Measurements from ENCODE around the gene EIF2S1. TPM values are rescaled to one million over a fixed set of nuclear protein-coding genes. Genes with fewer than 3 reads are reported as not detected.

EIF2S1 gene
- total and polyA plus RNA-seq, 2 experiments from 2014 or later, result 121 to 170 TPM

GRCh38 chr14:67313153-67313552, 47.0 kb upstream of the EIF2S1 start (continued):
- TF ChIP-seq, protein P1, sequence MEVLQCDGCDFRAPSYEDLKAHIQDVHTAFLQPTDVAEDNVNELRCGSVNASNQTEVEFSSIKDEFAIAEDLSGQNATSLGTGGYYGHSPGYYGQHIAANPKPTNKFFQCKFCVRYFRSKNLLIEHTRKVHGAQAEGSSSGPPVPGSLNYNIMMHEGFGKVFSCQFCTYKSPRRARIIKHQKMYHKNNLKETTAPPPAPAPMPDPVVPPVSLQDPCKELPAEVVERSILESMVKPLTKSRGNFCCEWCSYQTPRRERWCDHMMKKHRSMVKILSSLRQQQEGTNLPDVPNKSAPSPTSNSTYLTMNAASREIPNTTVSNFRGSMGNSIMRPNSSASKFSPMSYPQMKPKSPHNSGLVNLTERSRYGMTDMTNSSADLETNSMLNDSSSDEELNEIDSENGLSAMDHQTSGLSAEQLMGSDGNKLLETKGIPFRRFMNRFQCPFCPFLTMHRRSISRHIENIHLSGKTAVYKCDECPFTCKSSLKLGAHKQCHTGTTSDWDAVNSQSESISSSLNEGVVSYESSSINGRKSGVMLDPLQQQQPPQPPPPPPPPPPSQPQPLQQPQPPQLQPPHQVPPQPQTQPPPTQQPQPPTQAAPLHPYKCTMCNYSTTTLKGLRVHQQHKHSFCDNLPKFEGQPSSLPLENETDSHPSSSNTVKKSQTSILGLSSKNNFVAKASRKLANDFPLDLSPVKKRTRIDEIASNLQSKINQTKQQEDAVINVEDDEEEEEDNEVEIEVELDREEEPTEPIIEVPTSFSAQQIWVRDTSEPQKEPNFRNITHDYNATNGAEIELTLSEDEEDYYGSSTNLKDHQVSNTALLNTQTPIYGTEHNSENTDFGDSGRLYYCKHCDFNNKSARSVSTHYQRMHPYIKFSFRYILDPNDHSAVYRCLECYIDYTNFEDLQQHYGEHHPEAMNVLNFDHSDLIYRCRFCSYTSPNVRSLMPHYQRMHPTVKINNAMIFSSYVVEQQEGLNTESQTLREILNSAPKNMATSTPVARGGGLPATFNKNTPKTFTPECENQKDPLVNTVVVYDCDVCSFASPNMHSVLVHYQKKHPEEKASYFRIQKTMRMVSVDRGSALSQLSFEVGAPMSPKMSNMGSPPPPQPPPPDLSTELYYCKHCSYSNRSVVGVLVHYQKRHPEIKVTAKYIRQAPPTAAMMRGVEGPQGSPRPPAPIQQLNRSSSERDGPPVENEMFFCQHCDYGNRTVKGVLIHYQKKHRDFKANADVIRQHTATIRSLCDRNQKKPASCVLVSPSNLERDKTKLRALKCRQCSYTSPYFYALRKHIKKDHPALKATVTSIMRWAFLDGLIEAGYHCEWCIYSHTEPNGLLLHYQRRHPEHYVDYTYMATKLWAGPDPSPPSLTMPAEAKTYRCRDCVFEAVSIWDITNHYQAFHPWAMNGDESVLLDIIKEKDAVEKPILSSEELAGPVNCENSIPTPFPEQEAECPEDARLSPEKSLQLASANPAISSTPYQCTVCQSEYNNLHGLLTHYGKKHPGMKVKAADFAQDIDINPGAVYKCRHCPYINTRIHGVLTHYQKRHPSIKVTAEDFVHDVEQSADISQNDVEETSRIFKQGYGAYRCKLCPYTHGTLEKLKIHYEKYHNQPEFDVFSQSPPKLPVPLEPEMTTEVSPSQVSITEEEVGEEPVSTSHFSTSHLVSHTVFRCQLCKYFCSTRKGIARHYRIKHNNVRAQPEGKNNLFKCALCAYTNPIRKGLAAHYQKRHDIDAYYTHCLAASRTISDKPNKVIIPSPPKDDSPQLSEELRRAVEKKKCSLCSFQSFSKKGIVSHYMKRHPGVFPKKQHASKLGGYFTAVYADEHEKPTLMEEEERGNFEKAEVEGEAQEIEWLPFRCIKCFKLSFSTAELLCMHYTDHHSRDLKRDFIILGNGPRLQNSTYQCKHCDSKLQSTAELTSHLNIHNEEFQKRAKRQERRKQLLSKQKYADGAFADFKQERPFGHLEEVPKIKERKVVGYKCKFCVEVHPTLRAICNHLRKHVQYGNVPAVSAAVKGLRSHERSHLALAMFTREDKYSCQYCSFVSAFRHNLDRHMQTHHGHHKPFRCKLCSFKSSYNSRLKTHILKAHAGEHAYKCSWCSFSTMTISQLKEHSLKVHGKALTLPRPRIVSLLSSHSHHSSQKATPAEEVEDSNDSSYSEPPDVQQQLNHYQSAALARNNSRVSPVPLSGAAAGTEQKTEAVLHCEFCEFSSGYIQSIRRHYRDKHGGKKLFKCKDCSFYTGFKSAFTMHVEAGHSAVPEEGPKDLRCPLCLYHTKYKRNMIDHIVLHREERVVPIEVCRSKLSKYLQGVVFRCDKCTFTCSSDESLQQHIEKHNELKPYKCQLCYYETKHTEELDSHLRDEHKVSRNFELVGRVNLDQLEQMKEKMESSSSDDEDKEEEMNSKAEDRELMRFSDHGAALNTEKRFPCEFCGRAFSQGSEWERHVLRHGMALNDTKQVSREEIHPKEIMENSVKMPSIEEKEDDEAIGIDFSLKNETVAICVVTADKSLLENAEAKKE (CRISPR knock-in tag; IDR thresholded peaks at IDR 0.05), result no peak
- no peak for TF ChIP-seq POLR2AphosphoS5 (IDR thresholded peaks at IDR 0.05; ENCODE audit: low read depth)

DNA sequence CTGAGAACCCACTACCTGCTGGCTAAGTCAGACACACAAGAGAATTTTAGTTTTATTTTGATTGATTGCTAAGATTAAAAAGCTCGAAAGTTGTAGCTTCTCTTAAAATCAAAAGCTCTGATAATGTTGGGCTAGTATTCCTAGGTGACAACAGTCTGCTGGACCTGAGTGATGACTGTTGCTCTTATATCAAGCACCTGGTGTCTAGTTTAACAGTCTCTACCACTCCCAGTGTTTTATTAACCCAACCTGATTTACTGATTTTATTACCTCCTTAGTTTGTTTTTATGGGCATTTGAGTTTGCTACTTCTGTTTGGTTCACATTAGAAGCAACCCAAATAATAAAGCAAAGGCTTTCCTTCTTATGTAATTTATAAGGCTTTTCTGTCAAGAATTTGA, 42.3 kb upstream of the EIF2S1 start:
- no peak overlapping the region for H3K4me2 ChIP-seq
- H3K79me2 ChIP-seq (replicated peaks; ENCODE audit: insufficient read depth), result no peaks in the 10 kb centered on the region
- no peaks in the 10 kb centered on the region for H3K9me2 ChIP-seq (ENCODE audit: insufficient read depth)
- H3K36me3 ChIP-seq (ENCODE audit: insufficient read depth), result peaks cover 5% of the 10 kb centered on the region; the same call in 1 of the 2 replicates
- Mint-ChIP-seq H3K4me3 (no peak overlapping the region), H3K4me1 (no peaks in the 10 kb centered on the region), H3K27ac (no peak overlapping the region), H3K36me3 (ENCODE audit: low read depth) (peaks cover 3% of the 10 kb centered on the region; the same call in 2 of the 3 replicates), H3K27me3 (ENCODE audit: insufficient read depth, low read depth, poor library complexity) (peaks cover 3% of the 10 kb centered on the region), H3K9me3 (no peaks in the 10 kb centered on the region)
- ATAC-seq, result no peak
- H4K20me1 ChIP-seq (replicated peaks; ENCODE audit: insufficient read depth), result no peaks in the 10 kb centered on the region
- no peaks in the 10 kb centered on the region for H3F3A ChIP-seq (replicated peaks; ENCODE audit: low read depth)
- H3K27ac ChIP-seq (ENCODE audit: low read depth), result no peak overlapping the region
- H3K27me3 ChIP-seq (ENCODE audit: insufficient read depth), result no peaks in the 10 kb centered on the region
- H3K4me3 ChIP-seq, result no peak overlapping the region
- DNase-seq (ENCODE audit: low spot score), result no peak
- no peaks in the 10 kb centered on the region for H3K4me1 ChIP-seq (ENCODE audit: insufficient read depth)
- no peak overlapping the region for H2AFZ ChIP-seq
- TF ChIP-seq CTCF (conservative IDR thresholded peaks at IDR 0.05; ENCODE audit: low read depth in 2 of 2) (no peak), EZH2phosphoT487 (IDR thresholded peaks at IDR 0.05; ENCODE audit: unreplicated experiment) (no peak), NANOG (IDR thresholded peaks at IDR 0.05; ENCODE audit: borderline replicate concordance) (no peak), CREB1 (CRISPR knock-in tag; IDR thresholded peaks at IDR 0.05; ENCODE audit: low read depth) (no peak), POLR2AphosphoS5 (IDR thresholded peaks at IDR 0.05; ENCODE audit: low read depth) (no peak), ZNF114 (CRISPR knock-in tag; IDR thresholded peaks at IDR 0.05) (no peak), ZNF331 (CRISPR knock-in tag; IDR thresholded peaks at IDR 0.05; ENCODE audit: low read depth) (no peak), EZH2 (IDR thresholded peaks at IDR 0.05; ENCODE audit: low read depth, unreplicated experiment) (no peak), ETS1 (IDR thresholded peaks at IDR 0.05) (no peak), REST (IDR thresholded peaks at IDR 0.05; ENCODE audit: unreplicated experiment) (no peak), JUNB (IDR thresholded peaks at IDR 0.05; ENCODE audit: unreplicated experiment) (no peak)

Measured in GM23338 (cell line).